HepG2 (cell line): Measurements from ENCODE around the gene CORO1A. TPM values are rescaled to one million over a fixed set of nuclear protein-coding genes. Genes with fewer than 3 reads are reported as not detected.
A peak's percentile ranks its signal among the peaks of the same experiment; 100 is the strongest.

Experiments
- ATF4 ChIP-seq, 2 experiments: fragments of 450-650 bp in 1 of 2; sonication (generic) in 1 of 2; formaldehyde crosslinking; IDR thresholded peaks; 2 replicates each; pipeline versions ENCODE4 v1.5.0 to v1.8.0; 2020 to 2022; ENCODE audit warnings: mild to moderate bottlenecking in 1 of 2, missing genetic modification reagents in 1 of 2
- FOXA3 ChIP-seq: IDR thresholded peaks from 2 replicates; pipeline ENCODE4 v1.6.1; 2016; ENCODE audit warnings: missing genetic modification reagents, missing compliant biosample characterization
- HMG20B ChIP-seq: conservative IDR thresholded peaks from 2 replicates; pipeline ENCODE4 v1.6.1; 2016; ENCODE audit warnings: missing genetic modification reagents, missing compliant biosample characterization
- HNF4G ChIP-seq, 2 experiments: sonication (generic) in 1 of 2; formaldehyde crosslinking in 1 of 2; IDR thresholded peaks; 2 replicates each; pipeline versions ENCODE4 v1.4.0 to v1.6.1; 2011 to 2020; ENCODE audit warnings: borderline replicate concordance in 2 of 2, low read depth in 2 of 2, mild to moderate bottlenecking in 2 of 2, low read length in 1 of 2, missing genetic modification reagents in 1 of 2, moderate library complexity in 1 of 2
- IKZF5 ChIP-seq: IDR thresholded peaks from 2 replicates; pipeline ENCODE4 v1.6.1; 2018; ENCODE audit warnings: missing genetic modification reagents, mild to moderate bottlenecking, missing compliant biosample characterization
- KDM3A ChIP-seq: IDR thresholded peaks from 2 replicates; pipeline ENCODE4 v1.6.1; 2018; ENCODE audit warnings: low read depth, missing compliant biosample characterization
- NAIF1 ChIP-seq: sonication (generic); formaldehyde crosslinking; IDR thresholded peaks from 2 replicates; pipeline ENCODE4 v1.5.0; 2020; ENCODE audit warnings: mild to moderate bottlenecking, missing genetic modification reagents, borderline replicate concordance
- NCOR1 ChIP-seq: fragments of 200-600 bp; sonication (generic); IDR thresholded peaks from 2 replicates; pipeline ENCODE4 v1.7.0; 2017; ENCODE audit warnings: antibody characterized with exemption, low read length, borderline replicate concordance
- PHF8 ChIP-seq: sonication (generic); formaldehyde crosslinking; IDR thresholded peaks from 2 replicates; pipeline ENCODE4 v1.5.0; 2020; ENCODE audit warnings: missing genetic modification reagents
- RARA ChIP-seq: IDR thresholded peaks from 2 replicates; pipeline ENCODE4 v1.6.1; 2016; ENCODE audit warnings: missing genetic modification reagents, missing compliant biosample characterization
- SNAPC2 ChIP-seq: sonication (generic); formaldehyde crosslinking; IDR thresholded peaks from 2 replicates; pipeline ENCODE4 v1.8.1; 2022; ENCODE audit warnings: mild to moderate bottlenecking, missing genetic modification reagents
- SP2 ChIP-seq: sonication (generic); formaldehyde crosslinking; IDR thresholded peaks from 2 replicates; pipeline ENCODE4 v1.5.1; 2020; ENCODE audit warnings: mild to moderate bottlenecking, missing genetic modification reagents
- SP5 ChIP-seq: IDR thresholded peaks from 2 replicates; pipeline ENCODE4 v1.6.1; 2016; ENCODE audit warnings: low read depth, borderline replicate concordance
- TFAP4 ChIP-seq: sonication (generic); IDR thresholded peaks from 2 replicates; pipeline ENCODE4 v1.6.1; 2016; ENCODE audit warnings: low read depth, borderline replicate concordance
- TRAFD1 ChIP-seq: sonication (generic); formaldehyde crosslinking; IDR thresholded peaks from 2 replicates; pipeline ENCODE4 v1.5.1; 2020; ENCODE audit warnings: missing genetic modification reagents, mild to moderate bottlenecking, borderline replicate concordance
- TRIM22 ChIP-seq: fragments of 450-650 bp; IDR thresholded peaks from 2 replicates; pipeline ENCODE4 v1.6.1; 2017
- ZNF572 ChIP-seq: sonication (generic); formaldehyde crosslinking; IDR thresholded peaks from 2 replicates; pipeline ENCODE4 v1.5.1; 2020; ENCODE audit warnings: mild to moderate bottlenecking, missing genetic modification reagents
- ZNF574 ChIP-seq: sonication (generic); formaldehyde crosslinking; IDR thresholded peaks from 2 replicates; pipeline ENCODE4 v1.4.0; 2020; ENCODE audit warnings: missing genetic modification reagents
- ZSCAN12 ChIP-seq: sonication (generic); formaldehyde crosslinking; IDR thresholded peaks from 2 replicates; pipeline ENCODE4 v1.9.0; 2021; ENCODE audit warnings: mild to moderate bottlenecking, missing genetic modification reagents
- polyA plus RNA-seq, 8 experiments: library from polyadenylated mRNA; depleted of rRNA in 3 of 8; stranded (reverse) in 7 of 8; unstranded in 1 of 8; fragments of >200 nt; fragmentation: Illumina TruSeq in 4 of 8; extraction: Trizol in 4 of 8; gene quantifications; 2 replicates each; pipeline versions ENCODE4 v1.2.1 to v1.2.3, GENCODE V29; 2011 to 2016; ENCODE audit warnings: low read depth in 4 of 8, missing spikeins in 1 of 8, mixed read lengths in 1 of 8; ENCODE audit not compliant: insufficient read depth in 1 of 8
- total RNA-seq, 5 experiments: library from RNA; depleted of rRNA; stranded (reverse); fragments of >200 nt; fragmentation: Illumina TruSeq; extraction: Trizol; gene quantifications; 2 replicates each; pipeline ENCODE4 v1.2.3, GENCODE V29; 2016; ENCODE audit warnings: low read depth in 1 of 5

Gene CORO1A
- total and polyA plus RNA-seq, 2 of the 13 experiments (the other 11 are each of a cell fraction or from before 2014, with no cell fraction given): 6.5 to 12.9 TPM

- TF ChIP-seq HNF4G (IDR thresholded peaks at IDR 0.05; ENCODE audit: borderline replicate concordance, low read depth, low read length) (peak; percentile 80; the same call in 1 of the 2 replicates), HNF4G (CRISPR knock-in tag; IDR thresholded peaks at IDR 0.05; ENCODE audit: borderline replicate concordance, low read depth) (peak; percentile 67), SP5 (CRISPR knock-in tag) (peak; percentile 78), PHF8 (CRISPR knock-in tag) (no peak), NAIF1 (no peak), ATF4 (CRISPR knock-in tag; IDR thresholded peaks at IDR 0.05) (peak in 1 of 2 experiments; percentile 80; a peak in 2 of 4 replicates), ZNF574 (CRISPR knock-in tag) (0 out of 2 replicates have a peak, but pooled peaks have one; percentile 21), HMG20B (CRISPR knock-in tag) (peak; percentile 85; the same call in 1 of the 2 replicates), NCOR1 (peak; percentile 51; the same call in 1 of the 2 replicates), ZSCAN12 (no peak), RARA (CRISPR knock-in tag) (peak; percentile 94), SNAPC2 (CRISPR knock-in tag) (no peak), TRAFD1 (CRISPR knock-in tag) (no peak; the same call in 1 of the 2 replicates), SP2 (CRISPR knock-in tag) (no peak; the same call in 1 of the 2 replicates), IKZF5 (CRISPR knock-in tag) (peak; percentile 99), FOXA3 (CRISPR knock-in tag) (peak; percentile 100), KDM3A (CRISPR knock-in tag) (peak; percentile 67; the same call in 1 of the 2 replicates), TFAP4 (peak; percentile 97), TRIM22 (no peak), ZNF572 (CRISPR knock-in tag) (no peak)
Observed at GRCh38 chr16:30139583-30140481, 43.6 kb upstream of the CORO1A start (continued).
